HEK293 (cell line): ENCODE data around the gene SVIP.
A peak's percentile ranks its signal among the peaks of the same experiment; 100 is the strongest.

Source experiments
- CTCF ChIA-PET: fragments of 350-600 bp; formaldehyde crosslinking; extraction: SDS; loops from one replicate; lab custom pipeline; 2021; ENCODE audit warnings: antibody characterized with exemption; lab: Yijun Ruan, JAX
- POLR2A ChIA-PET: fragments of 300-600 bp; formaldehyde crosslinking; extraction: SDS; loops from one replicate; lab custom pipeline; 2020; ENCODE audit warnings: antibody characterized with exemption, inconsistent platforms; lab: Yijun Ruan, JAX
- H3K27ac ChIP-seq: fragments of 200-500 bp; sonication (Bioruptor generic); 2 replicates; pipeline ENCODE4 v1.5.1; 2014; ENCODE audit warnings: low read depth, low read length, control low read depth, inconsistent platforms; ENCODE audit errors: extremely low read depth
- H3K36me3 ChIP-seq, 2 experiments: fragments of 200-500 bp in 1 of 2; sonication (Bioruptor generic) in 1 of 2; 1 replicate in 1 of 2; 2 replicates in 1 of 2; pipeline ENCODE4 v1.5.1; 2014 to 2017; ENCODE audit warnings: inconsistent platforms in 2 of 2, low read length in 2 of 2; ENCODE audit not compliant: control insufficient read depth in 2 of 2, insufficient read depth in 1 of 2
- H3K4me1 ChIP-seq: fragments of 200-500 bp; sonication (Bioruptor generic); 2 replicates; pipeline ENCODE4 v1.5.1; 2014; ENCODE audit warnings: mild to moderate bottlenecking, low read length, inconsistent platforms; ENCODE audit not compliant: control insufficient read depth, insufficient read depth
- H3K4me3 ChIP-seq: 2 replicates; pipeline ENCODE4 v1.5.1; 2011; ENCODE audit warnings: low read depth, mild to moderate bottlenecking, control low read depth, low read length, moderate library complexity
- H3K9me3 ChIP-seq: fragments of 200-500 bp; sonication (Bioruptor generic); 2 replicates; pipeline ENCODE4 v1.5.1; 2014; ENCODE audit warnings: low read depth, low read length, inconsistent platforms; ENCODE audit not compliant: control insufficient read depth, insufficient read depth
- GFI1B ChIP-seq: fragments of 450-650 bp; formaldehyde crosslinking; IDR thresholded peaks from 2 replicates; pipeline ENCODE4 v1.5.1; 2016; ENCODE audit warnings: missing biosample characterization, missing genetic modification characterization
- GLIS2 ChIP-seq: fragments of 450-650 bp; formaldehyde crosslinking; IDR thresholded peaks from 2 replicates; pipeline ENCODE4 v1.5.1; 2016; ENCODE audit warnings: missing biosample characterization, missing genetic modification characterization
- KLF10 ChIP-seq: fragments of 450-650 bp; IDR thresholded peaks from 2 replicates; pipeline ENCODE4 v1.5.1; 2018; ENCODE audit warnings: missing biosample characterization, mild to moderate bottlenecking, missing genetic modification characterization
- KLF7 ChIP-seq: fragments of 450-650 bp; formaldehyde crosslinking; IDR thresholded peaks from 2 replicates; pipeline ENCODE4 v1.5.1; 2016; ENCODE audit warnings: missing biosample characterization, missing genetic modification characterization, borderline replicate concordance
- KLF8 ChIP-seq: fragments of 450-650 bp; formaldehyde crosslinking; IDR thresholded peaks from 2 replicates; pipeline ENCODE4 v1.5.1; 2016; ENCODE audit warnings: missing biosample characterization, missing genetic modification characterization
- OSR2 ChIP-seq: fragments of 450-650 bp; formaldehyde crosslinking; IDR thresholded peaks from 2 replicates; pipeline ENCODE4 v1.5.1; 2016; ENCODE audit warnings: missing biosample characterization, missing genetic modification characterization
- SP7 ChIP-seq: fragments of 450-650 bp; formaldehyde crosslinking; IDR thresholded peaks from 2 replicates; pipeline ENCODE4 v1.5.1; 2016; ENCODE audit warnings: missing biosample characterization, missing genetic modification characterization
- TCF7L2 ChIP-seq: IDR thresholded peaks from 2 replicates; pipeline ENCODE4 v1.6.1; 2011; ENCODE audit warnings: low read depth, mild to moderate bottlenecking, inconsistent platforms, low read length, moderate library complexity, borderline replicate concordance
- ZFP3 ChIP-seq: fragments of 450-650 bp; formaldehyde crosslinking; IDR thresholded peaks from 2 replicates; pipeline ENCODE4 v1.5.1; 2016; ENCODE audit warnings: low read depth, missing biosample characterization, missing genetic modification characterization
- ZFP37 ChIP-seq: fragments of 450-650 bp; formaldehyde crosslinking; IDR thresholded peaks from 2 replicates; pipeline ENCODE4 v1.5.1; 2016; ENCODE audit warnings: missing biosample characterization, missing genetic modification characterization
- ZIC2 ChIP-seq: fragments of 450-650 bp; formaldehyde crosslinking; IDR thresholded peaks from 2 replicates; pipeline ENCODE4 v1.5.1; 2016; ENCODE audit warnings: missing biosample characterization, missing genetic modification characterization
- ZNF114 ChIP-seq: fragments of 450-650 bp; formaldehyde crosslinking; IDR thresholded peaks from 2 replicates; pipeline ENCODE4 v1.5.0; 2017; ENCODE audit warnings: missing biosample characterization, missing genetic modification characterization
- ZNF138 ChIP-seq: fragments of 450-650 bp; formaldehyde crosslinking; IDR thresholded peaks from 2 replicates; pipeline ENCODE4 v1.5.1; 2016; ENCODE audit warnings: missing biosample characterization, missing genetic modification characterization, borderline replicate concordance
- ZNF157 ChIP-seq: fragments of 450-650 bp; formaldehyde crosslinking; IDR thresholded peaks from 2 replicates; pipeline ENCODE4 v1.5.1; 2016; ENCODE audit warnings: missing biosample characterization, missing genetic modification characterization
- ZNF211 ChIP-seq: fragments of 450-650 bp; formaldehyde crosslinking; IDR thresholded peaks from 2 replicates; pipeline ENCODE4 v1.5.1; 2016; ENCODE audit warnings: low read depth, missing biosample characterization, missing genetic modification characterization
- ZNF223 ChIP-seq: fragments of 450-650 bp; formaldehyde crosslinking; IDR thresholded peaks from 2 replicates; pipeline ENCODE4 v1.5.1; 2016; ENCODE audit warnings: missing biosample characterization, missing genetic modification characterization
- ZNF292 ChIP-seq: fragments of 450-650 bp; formaldehyde crosslinking; IDR thresholded peaks from 2 replicates; pipeline ENCODE4 v1.5.1; 2016; ENCODE audit warnings: low read depth, missing biosample characterization, missing genetic modification characterization, borderline replicate concordance
- ZNF433 ChIP-seq: fragments of 450-650 bp; formaldehyde crosslinking; IDR thresholded peaks from 2 replicates; pipeline ENCODE4 v1.5.1; 2016; ENCODE audit warnings: missing biosample characterization, missing genetic modification characterization, low read depth
- ZNF501 ChIP-seq: fragments of 450-650 bp; formaldehyde crosslinking; IDR thresholded peaks from 2 replicates; pipeline ENCODE4 v1.5.1; 2016; ENCODE audit warnings: missing biosample characterization, missing genetic modification characterization
- ZNF510 ChIP-seq: fragments of 450-650 bp; formaldehyde crosslinking; IDR thresholded peaks from 2 replicates; pipeline ENCODE4 v1.5.1; 2018; ENCODE audit warnings: mild to moderate bottlenecking, missing genetic modification characterization, missing biosample characterization; ENCODE audit not compliant: insufficient replicate concordance
- ZNF548 ChIP-seq: fragments of 450-650 bp; formaldehyde crosslinking; IDR thresholded peaks from 2 replicates; pipeline ENCODE4 v1.5.1; 2016; ENCODE audit warnings: missing biosample characterization, missing genetic modification characterization
- ZNF555 ChIP-seq: fragments of 450-650 bp; formaldehyde crosslinking; conservative IDR thresholded peaks from 2 replicates; pipeline ENCODE4 v1.5.1; 2017; ENCODE audit warnings: missing biosample characterization, mild to moderate bottlenecking, missing genetic modification characterization, inconsistent platforms
- ZNF596 ChIP-seq: fragments of 450-650 bp; IDR thresholded peaks from 2 replicates; pipeline ENCODE4 v1.5.0; 2018; ENCODE audit warnings: missing biosample characterization, mild to moderate bottlenecking, missing genetic modification characterization, moderate library complexity
- ZNF600 ChIP-seq: fragments of 450-650 bp; formaldehyde crosslinking; IDR thresholded peaks from 2 replicates; pipeline ENCODE4 v1.5.1; 2016; ENCODE audit warnings: missing biosample characterization, missing genetic modification characterization
- ZNF621 ChIP-seq: fragments of 450-650 bp; formaldehyde crosslinking; IDR thresholded peaks from 2 replicates; pipeline ENCODE4 v1.5.1; 2017; ENCODE audit warnings: missing biosample characterization, missing genetic modification characterization
- ZNF629 ChIP-seq: fragments of 450-650 bp; formaldehyde crosslinking; IDR thresholded peaks from 2 replicates; pipeline ENCODE4 v1.5.1; 2017; ENCODE audit warnings: missing biosample characterization, missing genetic modification characterization
- ZNF843 ChIP-seq: fragments of 450-650 bp; formaldehyde crosslinking; IDR thresholded peaks from 2 replicates; pipeline ENCODE4 v1.5.1; 2016; ENCODE audit warnings: missing biosample characterization, missing genetic modification characterization
- ZSCAN16 ChIP-seq: fragments of 450-650 bp; formaldehyde crosslinking; IDR thresholded peaks from 2 replicates; pipeline ENCODE4 v1.5.1; 2016; ENCODE audit warnings: missing biosample characterization, missing genetic modification characterization
- TF ChIP-seq, protein P1 (sequence below): fragments of 450-650 bp; formaldehyde crosslinking; IDR thresholded peaks from 2 replicates; pipeline ENCODE4 v1.5.1; 2016; ENCODE audit warnings: missing biosample characterization, missing genetic modification characterization
- TF ChIP-seq, protein P2 (sequence below): fragments of 450-650 bp; formaldehyde crosslinking; IDR thresholded peaks from 2 replicates; pipeline ENCODE4 v1.5.1; 2016; ENCODE audit warnings: missing biosample characterization, missing genetic modification characterization
- TF ChIP-seq, protein P3 (sequence below): fragments of 450-650 bp; formaldehyde crosslinking; IDR thresholded peaks from 2 replicates; pipeline ENCODE4 v1.5.1; 2016; ENCODE audit warnings: missing biosample characterization, missing genetic modification characterization
- TF ChIP-seq, protein P4 (sequence below): fragments of 450-650 bp; formaldehyde crosslinking; IDR thresholded peaks from 2 replicates; pipeline ENCODE4 v1.5.1; 2016; ENCODE audit warnings: missing biosample characterization, missing genetic modification characterization

The SVIP gene

DNA sequence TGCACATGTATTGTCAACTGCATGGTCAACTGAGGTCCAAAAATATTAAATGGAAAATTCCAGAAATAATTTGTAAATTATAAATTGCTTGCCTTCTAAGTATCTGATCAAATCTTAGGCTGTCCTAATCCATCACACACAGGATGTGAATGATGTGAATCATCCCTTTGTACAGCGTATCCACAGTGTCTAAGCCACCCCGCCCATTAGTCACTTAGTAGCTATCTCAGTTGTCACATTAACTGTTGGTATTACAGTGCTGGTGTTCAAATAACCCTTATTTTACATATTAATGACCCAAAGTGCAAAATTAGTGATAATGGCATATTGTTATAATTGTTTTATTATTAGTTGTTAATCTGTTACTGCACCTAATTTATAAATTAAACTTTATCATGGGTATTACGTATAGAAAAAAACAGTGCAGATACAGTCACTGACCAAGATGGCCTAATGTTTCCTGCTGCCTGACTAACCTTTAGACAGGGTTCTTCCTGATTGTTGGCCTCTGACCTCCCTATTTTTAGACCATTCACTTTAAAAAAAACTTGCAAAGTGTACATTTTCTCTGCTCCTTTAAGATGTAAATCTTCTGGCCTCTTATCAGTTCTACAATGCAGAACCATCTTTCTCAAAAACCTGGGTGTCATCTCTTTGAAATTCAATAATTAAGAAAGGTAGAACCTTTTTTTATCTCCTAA is 2.9 kb upstream of the SVIP start:
- ChIA-PET CTCF (no interaction called here), POLR2A (no interaction called here)
- Histone ChIP-seq H3K27ac (no peak overlapping the region), H3K4me1 (no peaks in the 10 kb centered on the region; the same call in 1 of the 2 replicates), H3K36me3 (no peaks in the 10 kb centered on the region), H3K9me3 (no peaks in the 10 kb centered on the region), H3K4me3 (no peak overlapping the region)
- TF ChIP-seq ZNF138 (tag by site-specific recombination) (no peak), ZNF433 (tag by site-specific recombination) (no peak), KLF10 (tag by site-specific recombination) (no peak), ZNF157 (tag by site-specific recombination) (no peak), ZNF510 (tag by site-specific recombination) (no peak), KLF8 (tag by site-specific recombination) (no peak), ZNF621 (no peak), GLIS2 (tag by site-specific recombination) (no peak), ZNF292 (tag by site-specific recombination) (no peak), OSR2 (tag by site-specific recombination) (no peak), SP7 (tag by site-specific recombination) (no peak), ZSCAN16 (tag by site-specific recombination) (no peak), ZNF843 (tag by site-specific recombination) (no peak), ZNF596 (tag by site-specific recombination) (no peak), ZNF629 (tag by site-specific recombination) (no peak), ZNF114 (no peak), GFI1B (tag by site-specific recombination) (no peak)
- TF ChIP-seq, protein P1, sequence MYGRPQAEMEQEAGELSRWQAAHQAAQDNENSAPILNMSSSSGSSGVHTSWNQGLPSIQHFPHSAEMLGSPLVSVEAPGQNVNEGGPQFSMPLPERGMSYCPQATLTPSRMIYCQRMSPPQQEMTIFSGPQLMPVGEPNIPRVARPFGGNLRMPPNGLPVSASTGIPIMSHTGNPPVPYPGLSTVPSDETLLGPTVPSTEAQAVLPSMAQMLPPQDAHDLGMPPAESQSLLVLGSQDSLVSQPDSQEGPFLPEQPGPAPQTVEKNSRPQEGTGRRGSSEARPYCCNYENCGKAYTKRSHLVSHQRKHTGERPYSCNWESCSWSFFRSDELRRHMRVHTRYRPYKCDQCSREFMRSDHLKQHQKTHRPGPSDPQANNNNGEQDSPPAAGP (tag by site-specific recombination) = no peak
- TF ChIP-seq, protein P2, sequence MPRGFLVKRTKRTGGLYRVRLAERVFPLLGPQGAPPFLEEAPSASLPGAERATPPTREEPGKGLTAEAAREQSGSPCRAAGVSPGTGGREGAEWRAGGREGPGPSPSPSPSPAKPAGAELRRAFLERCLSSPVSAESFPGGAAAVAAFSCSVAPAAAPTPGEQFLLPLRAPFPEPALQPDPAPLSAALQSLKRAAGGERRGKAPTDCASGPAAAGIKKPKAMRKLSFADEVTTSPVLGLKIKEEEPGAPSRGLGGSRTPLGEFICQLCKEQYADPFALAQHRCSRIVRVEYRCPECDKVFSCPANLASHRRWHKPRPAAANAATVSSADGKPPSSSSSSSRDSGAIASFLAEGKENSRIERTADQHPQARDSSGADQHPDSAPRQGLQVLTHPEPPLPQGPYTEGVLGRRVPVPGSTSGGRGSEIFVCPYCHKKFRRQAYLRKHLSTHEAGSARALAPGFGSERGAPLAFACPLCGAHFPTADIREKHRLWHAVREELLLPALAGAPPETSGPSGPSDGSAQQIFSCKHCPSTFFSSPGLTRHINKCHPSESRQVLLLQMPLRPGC (tag by site-specific recombination) = no peak
- TF ChIP-seq, protein P3, sequence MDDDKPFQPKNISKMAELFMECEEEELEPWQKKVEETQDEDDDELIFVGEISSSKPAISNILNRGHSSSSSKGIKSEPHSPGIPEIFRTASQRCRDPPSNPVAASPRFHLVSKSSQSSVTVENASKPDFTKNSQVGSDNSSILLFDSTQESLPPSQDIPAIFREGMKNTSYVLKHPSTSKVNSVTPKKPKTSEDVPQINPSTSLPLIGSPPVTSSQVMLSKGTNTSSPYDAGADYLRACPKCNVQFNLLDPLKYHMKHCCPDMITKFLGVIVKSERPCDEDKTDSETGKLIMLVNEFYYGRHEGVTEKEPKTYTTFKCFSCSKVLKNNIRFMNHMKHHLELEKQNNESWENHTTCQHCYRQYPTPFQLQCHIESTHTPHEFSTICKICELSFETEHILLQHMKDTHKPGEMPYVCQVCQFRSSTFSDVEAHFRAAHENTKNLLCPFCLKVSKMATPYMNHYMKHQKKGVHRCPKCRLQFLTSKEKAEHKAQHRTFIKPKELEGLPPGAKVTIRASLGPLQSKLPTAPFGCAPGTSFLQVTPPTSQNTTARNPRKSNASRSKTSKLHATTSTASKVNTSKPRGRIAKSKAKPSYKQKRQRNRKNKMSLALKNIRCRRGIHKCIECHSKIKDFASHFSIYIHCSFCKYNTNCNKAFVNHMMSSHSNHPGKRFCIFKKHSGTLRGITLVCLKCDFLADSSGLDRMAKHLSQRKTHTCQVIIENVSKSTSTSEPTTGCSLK (tag by site-specific recombination) = no peak

DNA sequence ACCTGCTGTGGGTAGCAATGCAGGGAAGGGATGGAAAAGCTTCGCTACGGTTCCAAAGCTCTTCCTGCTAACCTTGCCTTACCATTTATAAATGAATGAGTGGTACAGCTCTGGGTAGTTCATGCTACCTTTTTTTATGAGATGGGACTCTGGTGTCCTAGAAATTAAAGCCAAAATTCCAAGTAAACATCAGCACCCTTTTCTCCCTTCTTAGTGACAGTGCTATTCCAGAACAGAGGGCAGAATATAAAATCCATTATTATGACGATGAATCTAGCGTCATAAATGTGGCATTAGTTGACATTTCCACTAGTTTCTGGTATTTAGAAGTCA is 447 bp upstream of the SVIP start:
- POLR2A ChIA-PET = interaction anchor here (0.5 to 1.6 kb wide), 5 partner anchors 10 to 421 kb away, joined by 3 to 5 read pairs (median 3); no protein-coding TSS in a partner anchor
- H3K4me1 ChIP-seq = no peaks in the 10 kb centered on the region; the same call in 1 of the 2 replicates
- no peaks in the 10 kb centered on the region for H3K9me3 ChIP-seq
- peaks cover 0 to 10% of the 10 kb centered on the region in 2 experiments; a peak in 2 of 3 replicates for H3K36me3 ChIP-seq
- peak overlapping the region; percentile 18 for H3K4me3 ChIP-seq
- H3K27ac ChIP-seq = no peak overlapping the region
- CTCF ChIA-PET = interaction anchor here (0.6 to 1.8 kb wide), 11 partner anchors 9 to 780 kb away, joined by 3 to 7 read pairs (median 5); no protein-coding TSS in a partner anchor
- TF ChIP-seq KLF7 (tag by site-specific recombination) (no peak), ZNF114 (no peak), ZNF223 (no peak), ZFP37 (tag by site-specific recombination) (no peak), ZNF211 (tag by site-specific recombination) (no peak), ZNF548 (tag by site-specific recombination) (peak; percentile 80), ZFP3 (tag by site-specific recombination) (no peak), TCF7L2 (no peak), ZNF600 (tag by site-specific recombination) (peak; percentile 86), ZNF629 (tag by site-specific recombination) (no peak), ZNF555 (no peak), ZSCAN16 (tag by site-specific recombination) (no peak), ZNF501 (tag by site-specific recombination) (no peak), ZIC2 (tag by site-specific recombination) (no peak)
- TF ChIP-seq, protein P4, sequence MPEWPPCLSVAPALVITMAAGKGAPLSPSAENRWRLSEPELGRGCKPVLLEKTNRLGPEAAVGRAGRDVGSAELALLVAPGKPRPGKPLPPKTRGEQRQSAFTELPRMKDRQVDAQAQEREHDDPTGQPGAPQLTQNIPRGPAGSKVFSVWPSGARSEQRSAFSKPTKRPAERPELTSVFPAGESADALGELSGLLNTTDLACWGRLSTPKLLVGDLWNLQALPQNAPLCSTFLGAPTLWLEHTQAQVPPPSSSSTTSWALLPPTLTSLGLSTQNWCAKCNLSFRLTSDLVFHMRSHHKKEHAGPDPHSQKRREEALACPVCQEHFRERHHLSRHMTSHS (tag by site-specific recombination) = no peak
